Measurements from ENCODE around the gene KRTCAP2.
"Not testable (repeated sequence)": the region's sequence is repeated elsewhere in the genome, so short reads cannot be mapped to it uniquely, and the experiment has no call there.

KRTCAP2 gene

GRCh38 chr1:155198547-155198906 lies 25.4 kb upstream of the KRTCAP2 start:
- DNase-seq, result no peak

DNA sequence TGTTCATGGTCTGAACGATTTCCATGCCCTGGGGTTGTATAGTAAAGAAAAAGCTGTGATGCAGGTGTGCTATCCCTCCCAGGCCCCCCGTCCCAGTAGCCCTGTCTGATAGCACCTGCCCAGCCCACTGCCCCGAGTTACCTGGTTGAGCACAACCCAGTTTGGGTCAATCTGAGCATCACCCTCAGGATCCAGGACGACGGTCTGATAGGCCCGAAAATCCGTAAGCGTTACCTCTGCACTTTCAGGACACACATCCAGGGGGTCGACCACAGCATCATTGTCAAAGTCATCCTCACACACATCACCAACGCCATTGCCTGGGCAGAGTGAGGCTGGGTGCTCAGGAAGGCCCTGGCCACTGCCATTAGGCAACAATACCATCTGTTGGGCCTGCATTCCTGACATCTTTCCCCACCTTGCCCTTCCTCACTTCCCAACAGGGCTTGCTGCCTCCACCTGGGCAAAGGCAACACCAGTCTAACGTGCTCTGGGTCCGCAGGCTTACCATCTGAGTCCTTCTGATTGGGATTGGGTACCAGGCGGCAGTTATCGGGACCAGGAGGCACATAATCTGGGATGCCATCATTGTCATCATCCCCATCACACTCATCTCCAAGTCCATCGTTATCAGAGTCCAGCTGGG lies 24.9 kb upstream of the KRTCAP2 start:
- DNase-seq, result no peak

GRCh38 chr1:155196893-155197638 lies 24.0 kb upstream of the KRTCAP2 start:
- DNase-seq, result no peak

GRCh38 chr1:155196103-155196892 lies 23.2 kb upstream of the KRTCAP2 start:
- DNase-seq, result no peak

GRCh38 chr1:155195201-155196102 lies 22.3 kb upstream of the KRTCAP2 start:
- no peak for DNase-seq

DNA sequence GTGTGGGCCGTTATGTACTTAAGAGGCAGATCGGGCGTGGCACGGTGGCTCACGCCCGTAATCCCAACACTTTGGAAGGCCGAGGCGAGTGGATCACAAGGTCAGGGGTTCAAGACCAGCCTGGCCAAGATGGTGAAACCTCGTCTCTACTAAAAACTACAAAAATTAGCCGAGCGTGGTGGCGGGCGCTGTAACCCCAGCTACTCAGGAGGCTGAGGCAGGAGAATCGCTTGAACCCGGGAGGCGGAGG lies 20.8 kb upstream of the KRTCAP2 start:
- DNase-seq, result not testable (repeated sequence)

DNA sequence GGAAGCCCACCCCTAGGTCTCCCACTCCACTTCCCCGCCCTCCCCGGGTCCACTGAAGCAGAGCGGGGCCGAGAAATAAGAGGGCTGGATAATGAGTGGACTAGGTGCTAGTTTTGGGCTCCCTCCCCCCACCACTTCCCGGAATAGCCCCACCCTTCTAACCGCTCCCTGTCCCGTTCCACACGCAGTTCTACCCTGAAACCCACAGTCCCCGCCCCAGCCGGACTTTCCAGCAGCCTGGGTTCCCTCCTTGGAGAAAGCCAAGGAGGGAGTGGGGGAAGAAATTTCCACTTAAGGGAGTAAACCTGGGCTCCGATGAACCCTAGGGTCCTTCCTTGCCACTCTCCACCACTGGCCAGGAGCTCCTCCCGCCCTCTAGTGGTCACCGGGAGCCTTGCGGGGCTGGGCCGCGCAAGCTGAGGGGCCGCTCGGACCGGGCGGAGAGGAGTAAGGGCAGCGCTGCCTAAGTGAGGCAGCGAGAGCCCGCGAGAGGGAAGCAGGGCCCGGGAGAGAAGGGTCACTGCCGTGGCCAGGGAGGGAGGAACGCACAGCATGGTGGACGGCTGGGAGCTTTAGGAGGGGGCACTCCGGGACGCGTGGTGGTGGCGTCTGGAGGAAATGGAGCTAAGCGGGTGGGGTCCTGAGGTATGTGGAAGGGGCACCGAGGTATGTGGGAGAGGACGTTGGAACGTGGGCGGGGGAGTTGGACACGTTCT lies 20.3 kb upstream of the KRTCAP2 start:
- peak; percentile 78 for DNase-seq

- no peak for DNase-seq
These were observed 19.5 kb upstream of the KRTCAP2 start for GRCh38 chr1:155192346-155193274.

DNA sequence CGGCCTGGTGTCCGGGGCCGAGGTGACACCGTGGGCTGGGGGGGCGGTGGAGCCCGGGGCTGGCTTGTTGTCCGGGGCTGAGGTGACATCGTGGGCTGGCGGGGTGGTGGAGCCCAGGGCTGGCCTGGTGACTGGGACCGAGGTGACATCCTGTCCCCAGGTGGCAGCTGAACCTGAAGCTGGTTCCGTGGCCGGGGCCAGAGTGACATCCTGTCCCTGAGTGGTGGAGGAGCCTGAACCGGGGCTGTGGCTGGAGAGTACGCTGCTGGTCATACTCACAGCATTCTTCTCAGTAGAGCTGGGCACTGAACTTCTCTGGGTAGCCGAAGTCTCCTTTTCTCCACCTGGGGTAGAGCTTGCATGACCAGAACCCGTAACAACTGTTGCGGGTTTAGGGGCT lies 18.8 kb upstream of the KRTCAP2 start:
- no peak for DNase-seq

- not testable (repeated sequence) for DNase-seq
These were observed 16.8 kb upstream of the KRTCAP2 start for GRCh38 chr1:155189926-155190325.

DNA sequence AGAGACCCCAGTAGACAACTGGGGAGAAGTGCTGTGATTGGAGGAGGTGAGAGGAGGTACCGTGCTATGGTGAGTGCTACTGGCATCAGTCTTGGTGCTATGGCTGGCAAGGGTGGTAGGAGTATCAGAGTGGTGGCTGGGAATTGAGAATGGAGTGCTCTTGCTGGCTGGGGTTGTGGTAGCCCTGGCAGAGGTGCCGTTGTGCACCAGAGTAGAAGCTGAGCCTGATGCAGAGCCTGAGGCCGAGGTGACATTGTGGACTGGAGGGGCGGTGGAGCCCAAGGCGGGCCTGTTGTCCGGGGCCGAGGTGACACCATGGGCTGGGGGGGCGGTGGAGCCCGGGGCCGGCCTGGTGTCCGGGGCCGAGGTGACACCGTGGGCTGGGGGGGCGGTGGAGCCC lies 15.2 kb upstream of the KRTCAP2 start:
- no peak for DNase-seq

DNA sequence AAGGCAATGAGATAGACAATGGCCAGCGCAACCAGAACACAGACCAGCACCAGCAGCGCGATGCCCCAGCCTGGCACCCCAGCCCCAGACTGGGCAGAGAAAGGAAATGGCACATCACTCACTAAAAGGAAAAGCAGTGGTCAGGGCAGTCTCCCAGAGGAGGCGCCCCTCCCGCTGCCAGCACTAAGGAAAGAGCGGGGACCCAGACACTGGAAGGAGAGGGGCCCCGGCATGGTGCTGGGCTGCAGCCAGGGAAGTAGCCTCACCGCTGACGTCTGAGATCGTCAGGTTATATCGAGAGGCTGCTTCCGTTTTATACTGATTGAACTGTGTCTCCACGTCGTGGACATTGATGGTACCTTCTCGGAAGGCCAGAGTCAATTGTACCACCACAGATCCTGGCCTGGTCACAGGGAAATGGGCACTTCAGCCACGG lies 14.4 kb upstream of the KRTCAP2 start:
- no peak for DNase-seq

DNA sequence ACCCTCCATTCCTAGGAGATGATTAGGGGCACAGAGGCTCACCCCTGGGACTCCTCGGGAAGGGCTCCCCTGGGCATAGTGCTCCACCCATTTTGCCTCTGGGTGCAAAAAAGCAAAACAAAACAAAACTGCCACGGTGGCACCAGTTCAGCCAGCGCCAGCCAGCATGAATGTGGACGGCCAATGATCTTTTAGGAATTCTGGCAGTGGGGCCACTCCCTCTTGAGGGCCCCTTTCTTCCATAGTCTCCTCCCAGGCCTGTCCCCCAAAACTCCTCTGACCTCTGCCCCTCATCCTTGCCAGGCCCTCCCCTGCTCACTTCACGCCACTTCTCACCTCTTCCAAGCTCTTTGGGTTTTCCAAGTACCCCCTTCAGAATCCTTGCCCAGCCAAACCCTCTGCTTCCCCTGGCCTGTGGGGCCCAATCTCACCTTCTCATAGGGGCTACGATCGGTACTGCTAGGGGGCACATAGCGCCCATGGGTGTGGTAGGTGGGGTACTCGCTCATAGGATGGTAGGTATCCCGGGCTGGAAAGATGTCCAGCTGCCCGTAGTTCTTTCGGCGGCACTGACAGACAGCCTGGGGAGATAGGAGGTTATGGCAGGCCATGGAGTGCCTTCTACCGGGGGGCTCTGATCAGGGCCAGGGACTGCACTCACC lies 13.8 kb upstream of the KRTCAP2 start:
- no peak for DNase-seq

DNA sequence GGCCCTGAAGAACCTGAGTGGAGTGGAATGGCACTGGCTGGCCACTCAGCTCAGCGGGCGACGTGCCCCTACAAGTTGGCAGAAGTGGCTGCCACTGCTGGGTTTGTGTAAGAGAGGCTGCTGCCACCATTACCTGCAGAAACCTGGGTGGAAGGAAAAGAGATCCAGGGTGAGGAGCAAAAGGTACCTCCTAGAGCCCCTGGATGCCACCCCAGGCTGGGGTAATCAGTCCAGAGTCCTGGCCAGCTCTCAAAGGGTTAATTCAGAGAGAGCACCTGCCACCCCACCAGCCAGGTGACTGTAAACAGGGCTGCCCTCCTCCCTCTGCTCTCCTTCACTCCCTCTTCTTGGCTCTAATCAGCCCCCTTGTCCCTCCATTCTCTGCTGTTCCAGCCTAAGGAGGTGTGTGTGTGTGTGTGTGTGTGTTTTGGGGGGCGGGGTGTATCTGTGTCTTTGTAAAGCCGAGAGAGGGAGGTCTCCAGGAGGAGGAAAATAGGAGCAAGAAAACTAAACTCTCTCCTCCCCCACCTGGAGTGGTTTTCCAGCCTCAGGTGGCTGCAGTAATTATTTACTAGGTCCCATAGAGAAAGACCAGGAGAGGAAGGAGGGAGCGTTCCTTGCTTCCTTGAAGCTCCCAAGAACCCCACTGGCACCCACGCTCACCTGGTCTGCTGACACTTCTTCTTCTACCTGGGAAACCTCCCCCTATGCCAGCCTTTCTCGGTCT lies 13.1 kb upstream of the KRTCAP2 start:
- DNase-seq, result no peak

DNA sequence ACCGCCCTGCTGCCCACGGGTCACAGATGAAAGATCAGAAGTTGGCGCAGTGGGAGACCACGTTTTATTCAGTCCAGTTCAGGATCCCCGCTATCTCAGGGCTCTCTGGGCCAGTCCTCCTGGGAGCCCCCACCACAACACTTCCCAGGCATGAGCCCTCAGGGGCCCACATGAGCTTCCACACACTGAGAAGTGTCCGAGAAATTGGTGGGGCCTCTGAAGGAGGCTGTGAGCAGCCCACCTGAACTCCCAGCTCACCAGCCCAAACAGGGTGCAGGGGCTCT lies 12.6 kb upstream of the KRTCAP2 start:
- no peak for DNase-seq

GRCh38 chr1:155184835-155185782 lies 12.0 kb upstream of the KRTCAP2 start:
- DNase-seq, result no peak

DNA sequence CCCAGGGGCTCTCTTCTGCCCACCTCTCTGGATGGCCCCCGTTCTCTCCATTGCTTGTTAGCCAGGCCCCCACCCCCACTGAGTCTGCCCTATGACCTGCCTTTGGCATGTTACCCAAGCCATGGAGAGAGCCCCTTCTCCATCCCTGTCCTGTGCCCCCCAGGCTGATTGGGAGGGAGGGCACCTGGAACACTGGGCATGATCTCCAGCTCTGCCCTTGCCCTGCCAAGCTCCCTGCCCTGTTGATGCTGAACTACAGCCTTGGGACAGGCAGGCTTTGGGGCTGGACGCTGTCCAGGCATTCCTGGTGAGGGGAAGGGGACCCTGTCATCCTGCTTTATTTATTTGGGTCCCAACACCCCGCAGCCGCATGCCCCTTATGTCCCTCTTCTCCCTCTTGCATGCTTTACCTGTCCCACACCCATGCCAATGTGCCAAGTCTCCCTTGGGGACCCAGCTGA lies 11.3 kb upstream of the KRTCAP2 start:
- no peak for DNase-seq

DNA sequence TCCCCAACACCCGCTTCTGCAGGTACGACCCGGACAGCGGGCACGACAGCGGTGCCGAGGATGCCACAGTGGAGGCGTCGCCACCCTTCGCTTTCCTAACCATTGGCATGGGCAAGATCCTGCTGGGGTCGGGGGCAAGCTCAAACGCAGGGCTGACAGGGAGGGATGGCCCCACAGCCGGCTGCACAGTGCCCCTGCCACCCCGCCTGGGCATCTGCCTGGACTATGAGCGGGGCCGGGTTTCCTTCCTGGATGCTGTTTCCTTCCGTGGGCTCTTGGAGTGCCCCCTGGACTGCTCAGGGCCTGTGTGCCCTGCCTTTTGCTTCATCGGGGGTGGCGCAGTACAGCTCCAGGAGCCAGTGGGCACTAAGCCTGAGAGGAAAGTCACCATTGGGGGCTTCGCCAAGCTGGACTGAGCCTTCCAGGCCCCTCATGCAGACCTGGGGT lies 10.7 kb upstream of the KRTCAP2 start:
- DNase-seq, result no peak

- DNase-seq, result no peak
These were observed 9.0 kb upstream of the KRTCAP2 start for GRCh38 chr1:155182052-155182550.

Measured in activated T-cell treated with anti-CD3 and anti-CD28 coated beads, Interleukin-2, amount 50 U/mL, for 1 hour (primary cell).